Naive B cell (primary cell): ENCODE measurements around the gene CTXN1. TPM values are rescaled to one million over a fixed set of nuclear protein-coding genes. Genes with fewer than 3 reads are reported as not detected.
A peak's percentile ranks its signal among the peaks of the same experiment; 100 is the strongest.
"Not testable (repeated sequence)": the region's sequence is repeated elsewhere in the genome, so short reads cannot be mapped to it uniquely, and the experiment has no call there.

ENCODE experiments used
- ATAC-seq, 2 donors: fragments of 150-1000 bp; cut with Tn5 transposase; 2 replicates each; pipeline ENCODE4 v1.10.0; 2021; ENCODE audit warnings: low read depth in 2 of 2, mild to moderate bottlenecking in 2 of 2, moderate library complexity in 2 of 2
- DNase-seq: peaks from one replicate; pipeline ENCODE4 v3.0.0; 2022
- H3K27ac Mint-ChIP-seq, 6 donors: one replicate each; pipeline ENCODE4 v1.8.0; 2020 to 2022; ENCODE audit warnings: mild to moderate bottlenecking in 6 of 6, mixed read lengths in 6 of 6, moderate library complexity in 5 of 6, inconsistent platforms in 2 of 6
- H3K27me3 Mint-ChIP-seq, 3 donors: one replicate each; pipeline ENCODE4 v1.8.0; 2021 to 2022; ENCODE audit warnings: mixed read lengths in 3 of 3, mild to moderate bottlenecking in 1 of 3
- H3K36me3 Mint-ChIP-seq, 2 donors: one replicate each; pipeline ENCODE4 v1.8.0; 2020 to 2022; ENCODE audit warnings: mixed read lengths in 2 of 2, inconsistent platforms in 1 of 2, mild to moderate bottlenecking in 1 of 2
- H3K4me1 Mint-ChIP-seq, 3 donors: one replicate each; pipeline ENCODE4 v1.8.0; 2020 to 2022; ENCODE audit warnings: mixed read lengths in 3 of 3, inconsistent platforms in 1 of 3, mild to moderate bottlenecking in 1 of 3, moderate library complexity in 1 of 3
- H3K4me3 Mint-ChIP-seq, 8 donors: one replicate each; pipeline ENCODE4 v1.8.0; 2020 to 2022; ENCODE audit warnings: mild to moderate bottlenecking in 8 of 8, mixed read lengths in 8 of 8, moderate library complexity in 8 of 8, inconsistent platforms in 2 of 8
- H3K9me3 Mint-ChIP-seq, 7 donors: one replicate each; pipeline ENCODE4 v1.8.0; 2020 to 2022; ENCODE audit warnings: mixed read lengths in 7 of 7, mild to moderate bottlenecking in 5 of 7, inconsistent platforms in 2 of 7, moderate library complexity in 1 of 7
- polyA plus RNA-seq, 6 donors: library from polyadenylated mRNA; unstranded; fragments of 300-500 nt; fragmentation: Illumina TruSeq; gene quantifications; one replicate each; pipeline ENCODE4 v1.2.3, GENCODE V29; 2021; ENCODE audit warnings: low read depth in 6 of 6

Gene CTXN1
- polyA plus RNA-seq, 6 donors from 2014 or later = not detected

- ATAC-seq = no peak
- Mint-ChIP-seq H3K4me1 (peaks cover 36 to 54% (median 40%) of the 10 kb centered on the region in 3 donors), H3K27ac (peak overlapping the region in 2 of 6 donors; percentile 70 to 82)
Measured at GRCh38 chr19:7918615-7919421, 7.1 kb downstream of the CTXN1 start.

GRCh38 chr19:7918062-7918614, 7.8 kb downstream of the CTXN1 start:
- Mint-ChIP-seq H3K4me1 (peaks cover 33 to 54% (median 39%) of the 10 kb centered on the region in 3 donors), H3K27ac (peak overlapping the region in 1 of 6 donors; percentile 74)
- DNase-seq = not testable (repeated sequence)

More at GRCh38 chr19:7918615-7919421, 7.1 kb downstream of the CTXN1 start:
- Mint-ChIP-seq H3K27me3 (peaks cover 16 to 48% (median 17%) of the 10 kb centered on the region in 3 donors), H3K9me3 (no peaks in the 10 kb centered on the region), H3K4me3 (peak overlapping the region; percentile 32 to 96 (median 75)), H3K36me3 (no peaks in the 10 kb centered on the region)
- DNase-seq = no peak

GRCh38 chr19:7917267-7918061, 8.5 kb downstream of the CTXN1 start:
- Mint-ChIP-seq H3K4me3 (peak overlapping the region; percentile 57 to 87 (median 82)), H3K27me3 (peaks cover 16 to 48% (median 17%) of the 10 kb centered on the region in 3 donors), H3K4me1 (peaks cover 35 to 54% (median 38%) of the 10 kb centered on the region in 3 donors), H3K9me3 (no peaks in the 10 kb centered on the region), H3K36me3 (peaks cover 0 to 8% of the 10 kb centered on the region in 2 donors), H3K27ac (peak overlapping the region in 2 of 6 donors; percentile 29 to 74)
- DNase-seq (peak; percentile 57), ATAC-seq (peak; percentile 26 to 40)

More at GRCh38 chr19:7918062-7918614, 7.8 kb downstream of the CTXN1 start:
- not testable (repeated sequence) for ATAC-seq, H3K9me3 Mint-ChIP-seq, H3K36me3 Mint-ChIP-seq
- peak overlapping the region; percentile 30 to 73 (median 58) for H3K4me3 Mint-ChIP-seq
- H3K27me3 Mint-ChIP-seq = peaks cover 16 to 48% (median 17%) of the 10 kb centered on the region in 3 donors

GRCh38 chr19:7916955-7917266, 9.0 kb downstream of the CTXN1 start:
- Mint-ChIP-seq H3K27ac (peak overlapping the region in 1 of 6 donors; percentile 26), H3K4me3 (peak overlapping the region; percentile 35 to 87 (median 82)), H3K4me1 (peaks cover 30 to 49% (median 35%) of the 10 kb centered on the region in 3 donors), H3K36me3 (peaks cover 0 to 14% of the 10 kb centered on the region in 2 donors), H3K27me3 (peaks cover 16 to 48% (median 17%) of the 10 kb centered on the region in 3 donors), H3K9me3 (no peaks in the 10 kb centered on the region)
- DNase-seq = no peak
- ATAC-seq = no peak

- H3K27ac Mint-ChIP-seq = peak overlapping the region in 2 of 6 donors; percentile 18 to 61
- H3K9me3 Mint-ChIP-seq = no peaks in the 10 kb centered on the region
- peaks cover 0 to 20% of the 10 kb centered on the region in 2 donors for H3K36me3 Mint-ChIP-seq
- peak overlapping the region; percentile 67 to 87 (median 82) for H3K4me3 Mint-ChIP-seq
- peak; percentile 2 to 3 for ATAC-seq
- H3K4me1 Mint-ChIP-seq = peaks cover 26 to 44% (median 31%) of the 10 kb centered on the region in 3 donors
- DNase-seq = peak; percentile 56
- peaks cover 16 to 48% (median 17%) of the 10 kb centered on the region in 3 donors for H3K27me3 Mint-ChIP-seq
Measured at GRCh38 chr19:7916103-7916954, 9.6 kb downstream of the CTXN1 start.

GRCh38 chr19:7915250-7916102, 10.5 kb downstream of the CTXN1 start:
- H3K9me3 Mint-ChIP-seq = no peaks in the 10 kb centered on the region
- H3K4me1 Mint-ChIP-seq = peaks cover 21 to 36% (median 25%) of the 10 kb centered on the region in 3 donors
- peaks cover 0 to 26% of the 10 kb centered on the region in 2 donors for H3K36me3 Mint-ChIP-seq
- peak overlapping the region in 3 of 6 donors; percentile 18 to 62 (median 61) for H3K27ac Mint-ChIP-seq
- ATAC-seq (no peak), DNase-seq (no peak)
- H3K27me3 Mint-ChIP-seq = peaks cover 16 to 48% (median 17%) of the 10 kb centered on the region in 3 donors
- peak overlapping the region; percentile 59 to 86 (median 74) for H3K4me3 Mint-ChIP-seq

GRCh38 chr19:7914598-7915045, 11.3 kb downstream of the CTXN1 start, which contains the start of gene TGFBR3L:
TGFBR3L (plus strand) TSS chr19:7914830.
- H3K4me3 Mint-ChIP-seq = peak within 1 kb of the TSS in 6 of 8 donors; percentile 67 to 86 (median 73)
- H3K27me3 Mint-ChIP-seq = peaks cover 12 to 41% (median 17%) of the 10 kb centered on the region in 3 donors
- H3K27ac Mint-ChIP-seq = peak within 1 kb of the TSS in 2 of 6 donors; percentile 61 to 62
- no peaks in the 10 kb centered on the region for H3K9me3 Mint-ChIP-seq
- ATAC-seq = no peak
- H3K36me3 Mint-ChIP-seq = peaks cover 0 to 28% of the 10 kb centered on the region in 2 donors
- H3K4me1 Mint-ChIP-seq = peaks cover 14 to 29% (median 20%) of the 10 kb centered on the region in 3 donors
- no peak for DNase-seq

GRCh38 chr19:7914099-7914498, 11.8 kb downstream of the CTXN1 start:
- Mint-ChIP-seq H3K4me3 (peak overlapping the region in 1 of 8 donors; percentile 21), H3K9me3 (no peaks in the 10 kb centered on the region), H3K4me1 (peaks cover 12 to 24% (median 16%) of the 10 kb centered on the region in 3 donors), H3K36me3 (peaks cover 0 to 28% of the 10 kb centered on the region in 2 donors), H3K27me3 (peaks cover 8 to 36% (median 17%) of the 10 kb centered on the region in 3 donors), H3K27ac (peak overlapping the region in 1 of 6 donors; percentile 61)
- DNase-seq (no peak), ATAC-seq (no peak)

- H3K36me3 Mint-ChIP-seq = peaks cover 0 to 28% of the 10 kb centered on the region in 2 donors
- H3K27me3 Mint-ChIP-seq = peaks cover 8 to 36% (median 17%) of the 10 kb centered on the region in 3 donors
- H3K27ac Mint-ChIP-seq = no peak overlapping the region
- ATAC-seq = no peak
- H3K9me3 Mint-ChIP-seq = no peaks in the 10 kb centered on the region
- no peak for DNase-seq
- H3K4me3 Mint-ChIP-seq = no peak overlapping the region
- H3K4me1 Mint-ChIP-seq = peaks cover 12 to 24% (median 16%) of the 10 kb centered on the region in 3 donors
Measured at GRCh38 chr19:7913652-7914051, 12.3 kb downstream of the CTXN1 start.

- ATAC-seq = no peak
- Mint-ChIP-seq H3K4me3 (no peak overlapping the region), H3K27ac (no peak overlapping the region), H3K4me1 (peaks cover 11 to 19% (median 13%) of the 10 kb centered on the region in 3 donors), H3K27me3 (peaks cover 4 to 29% (median 13%) of the 10 kb centered on the region in 3 donors), H3K9me3 (no peaks in the 10 kb centered on the region), H3K36me3 (peaks cover 0 to 28% of the 10 kb centered on the region in 2 donors)
- DNase-seq = no peak
Measured at GRCh38 chr19:7912697-7913564, 13.0 kb downstream of the CTXN1 start.
